ENCODE measurements around the gene NUP93. TPM values are rescaled to one million over a fixed set of nuclear protein-coding genes. Genes with fewer than 3 reads are reported as not detected.

NUP93 gene
- total RNA-seq, 1 experiment from 2014 or later, result 165 TPM

GRCh38 chr16:56688762-56689161 lies 41.2 kb upstream of the NUP93 start:
- H3K79me1 ChIP-seq (ENCODE audit: insufficient read depth, low read depth, low read length, poor library complexity, severe bottlenecking), result no peaks in the 10 kb centered on the region
- no CpG with 5 or more reads among the region's 1 CpG for WGBS (ENCODE audit: extremely low coverage, insufficient read length, low lambda C conversion rate)
- H3K4ac ChIP-seq (ENCODE audit: low read depth, low read length), result no peak overlapping the region
- H3K79me2 ChIP-seq (ENCODE audit: insufficient read depth, low read length), result no peaks in the 10 kb centered on the region
- peaks cover 23% of the 10 kb centered on the region for H3K27me3 Mint-ChIP-seq (ENCODE audit: low read depth)
- no peak for DNase-seq
- H2BK15ac ChIP-seq (ENCODE audit: low read depth, low read length), result no peak overlapping the region
- H3K27me3 ChIP-seq (ENCODE audit: insufficient read depth, low read length), result no peaks in the 10 kb centered on the region
- no peak overlapping the region for H3T11ph ChIP-seq (ENCODE audit: low read length)
- no peak overlapping the region for H4K5ac ChIP-seq (ENCODE audit: insufficient read length, low read depth, low read length)
- H2AK5ac ChIP-seq (ENCODE audit: insufficient read length, low read length), result no peak overlapping the region
- H3K9me3 ChIP-seq (ENCODE audit: control insufficient read depth, low read depth, low read length), result no peaks in the 10 kb centered on the region
- H3K18ac ChIP-seq (ENCODE audit: insufficient read length, low read depth, low read length), result no peak overlapping the region
- H3K27ac Mint-ChIP-seq, result no peak overlapping the region
- H3K23me2 ChIP-seq (ENCODE audit: insufficient read length, low read depth, low read length, poor library complexity, severe bottlenecking), result no peaks in the 10 kb centered on the region
- no peak overlapping the region for H2AFZ ChIP-seq (ENCODE audit: low read length)
- H3K56ac ChIP-seq (ENCODE audit: insufficient read length, low read depth, low read length), result no peak overlapping the region
- H4K8ac ChIP-seq (replicated peaks; ENCODE audit: insufficient read length, low read depth, low read length), result no peak overlapping the region
- no peak overlapping the region for H2BK20ac ChIP-seq (ENCODE audit: low read depth, low read length, poor library complexity, severe bottlenecking)
- H2BK5ac ChIP-seq (ENCODE audit: insufficient read length, low read length), result no peak overlapping the region
- no peak overlapping the region for H4K91ac ChIP-seq (ENCODE audit: insufficient read length, low read depth, low read length)
- H3K36me3 Mint-ChIP-seq (ENCODE audit: insufficient read depth in 1 of 3, low read depth in 3 of 3), result peaks cover 0 to 11% (median 6%) of the 10 kb centered on the region in 3 experiments; a peak in 5 of 7 replicates
- no peaks in the 10 kb centered on the region for H4K20me1 ChIP-seq (ENCODE audit: control insufficient read depth, insufficient read depth, insufficient read length)
- H2BK120ac ChIP-seq (ENCODE audit: low read depth, low read length, poor library complexity, severe bottlenecking), result no peak overlapping the region
- no peaks in the 10 kb centered on the region for H3K4me1 ChIP-seq (ENCODE audit: insufficient read depth, low read length)
- H3K9ac ChIP-seq (ENCODE audit: extremely low read depth, insufficient read length, low read length), result no peak overlapping the region
- H3K9me3 Mint-ChIP-seq, result peaks cover 9 to 11% of the 10 kb centered on the region in 2 experiments
- H3K4me2 ChIP-seq (ENCODE audit: insufficient read depth, insufficient read length, low read length), result no peak overlapping the region
- H3K14ac ChIP-seq (ENCODE audit: insufficient read depth, low read length), result no peak overlapping the region
- H2BK12ac ChIP-seq (ENCODE audit: insufficient read length, low read depth, low read length), result no peak overlapping the region
- no peak overlapping the region for H3K23ac ChIP-seq (ENCODE audit: insufficient read length, low read depth, low read length)
- H3K27ac ChIP-seq (ENCODE audit: insufficient read length, low read depth, low read length), result no peak overlapping the region
- H3K4me3 Mint-ChIP-seq, result no peak overlapping the region
- H3K4me1 Mint-ChIP-seq, result peaks cover 10 to 11% of the 10 kb centered on the region in 2 experiments
- TF ChIP-seq CTCF (conservative IDR thresholded peaks at IDR 0.05), result no peak

Measured in H9 (cell line).